HG03457 (cell line): ENCODE measurements around the gene MCOLN2.
"Not testable (repeated sequence)": the region's sequence is repeated elsewhere in the genome, so short reads cannot be mapped to it uniquely, and the experiment has no call there.

Source experiments
- ATAC-seq: cut with Tn5 transposase; IDR thresholded peaks from one replicate; pipeline ENCODE4 v1.9.1; 2021; ENCODE audit warnings: moderate number of reproducible peaks; ENCODE audit not compliant: unreplicated experiment

The MCOLN2 gene

DNA sequence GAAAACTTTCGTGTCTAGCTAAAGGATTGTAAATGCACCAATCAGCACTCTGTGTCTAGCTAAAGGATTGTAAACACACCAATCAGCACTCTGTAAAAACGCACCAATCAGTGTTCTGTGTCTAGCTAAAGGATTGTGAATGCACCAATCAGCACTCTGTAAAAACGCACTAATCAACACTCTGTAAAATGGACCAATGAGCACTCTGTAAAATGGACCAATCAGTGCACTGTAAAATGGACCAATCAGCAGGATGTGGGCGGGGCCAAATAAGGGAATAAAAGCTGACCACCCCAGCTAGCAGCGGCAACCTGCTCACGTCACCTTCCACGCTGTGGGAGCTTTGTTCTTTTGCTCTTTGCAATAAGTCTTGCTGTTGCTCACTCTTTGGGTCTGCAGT is 94.2 kb downstream of the MCOLN2 start:
- ATAC-seq, result not testable (repeated sequence)

DNA sequence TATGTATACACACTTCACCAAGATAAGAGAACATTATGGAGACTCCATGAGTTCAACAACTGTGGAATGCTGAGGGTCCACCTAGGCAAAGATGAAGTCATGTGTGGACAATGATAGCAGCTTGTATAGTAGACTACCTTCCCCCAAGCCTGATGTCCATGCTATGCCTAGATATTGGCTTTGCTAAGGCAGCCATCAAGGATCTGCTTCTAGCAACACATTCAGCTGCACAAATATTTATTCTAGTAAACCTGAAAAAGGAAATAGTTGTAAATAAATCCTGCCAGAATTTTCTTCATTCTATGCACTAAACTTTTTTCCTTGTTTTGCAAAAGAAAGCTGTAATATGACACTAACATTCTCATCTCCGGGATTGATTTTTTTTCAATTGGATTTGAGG is 96.9 kb downstream of the MCOLN2 start:
- ATAC-seq, result no peak

DNA sequence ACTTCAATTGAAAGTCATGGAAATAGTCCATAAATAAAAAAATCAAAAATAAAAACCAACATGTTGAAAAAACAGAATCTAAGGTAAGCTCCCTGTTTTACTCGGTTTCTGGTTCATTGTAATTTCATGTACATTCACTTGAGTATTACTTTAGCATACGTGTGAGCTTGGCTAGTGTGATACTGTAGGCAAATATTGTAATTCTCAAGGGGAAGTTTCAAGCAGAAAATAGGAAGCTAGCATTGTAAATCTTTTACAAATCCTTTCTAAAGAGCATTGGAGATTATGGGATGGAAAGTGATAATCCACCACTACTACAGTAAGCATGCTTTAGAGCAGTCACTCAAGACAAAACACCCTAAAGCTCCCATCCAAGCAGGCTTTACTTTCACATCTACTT is 100.6 kb downstream of the MCOLN2 start:
- no peak for ATAC-seq

DNA sequence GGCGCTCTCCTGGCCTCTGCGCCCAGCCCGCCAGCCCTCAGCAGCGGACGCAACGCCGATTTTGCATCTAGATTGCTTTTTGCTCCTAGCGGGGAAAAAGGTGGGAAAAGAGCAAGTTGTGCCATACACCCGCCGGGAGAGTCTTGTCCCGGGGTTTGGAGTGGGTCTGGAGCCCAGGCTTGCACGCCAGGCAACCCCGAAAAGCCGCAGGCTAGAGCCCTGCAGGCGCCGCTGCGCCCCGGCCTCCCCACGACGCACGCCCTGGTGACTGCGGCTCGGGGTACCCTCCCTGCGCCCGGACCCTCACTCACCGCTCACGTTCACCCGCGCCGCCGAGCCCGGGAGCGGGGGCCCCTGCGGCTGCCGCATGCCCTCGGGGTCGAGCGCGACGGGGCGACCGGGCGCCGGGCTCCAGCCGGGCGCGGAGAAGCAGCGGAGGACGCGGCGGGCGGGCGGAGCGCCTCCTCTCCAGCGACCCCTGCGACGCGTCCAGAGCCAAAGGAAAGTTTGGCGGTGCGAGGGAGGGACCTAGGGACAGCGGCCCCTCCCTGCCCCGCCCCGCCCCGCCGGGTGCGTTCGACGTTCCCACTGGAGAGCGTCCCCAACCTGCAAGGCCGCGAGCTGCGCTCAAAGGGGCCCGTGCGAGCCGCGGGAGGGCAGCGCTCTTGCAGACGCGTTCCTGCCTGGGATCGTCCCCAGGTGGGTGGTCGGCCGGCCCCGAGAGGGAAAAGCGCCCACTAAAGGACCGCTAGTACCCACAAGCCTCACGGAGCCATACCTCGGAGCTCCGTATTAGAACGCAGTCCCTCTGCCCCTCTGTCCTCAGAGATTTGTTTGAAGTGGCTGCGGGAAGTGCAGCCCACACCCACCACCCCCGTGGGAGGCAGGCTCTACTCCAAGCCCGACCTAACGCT is 104.0 kb downstream of the MCOLN2 start, which contains the start of gene LPAR3:
Gene LPAR3 (minus strand): TSS at position 502 of the 914 bp plus-strand sequence. CDS start 27,086 bp downstream, outside the sequence.
- ATAC-seq, result no peak

DNA sequence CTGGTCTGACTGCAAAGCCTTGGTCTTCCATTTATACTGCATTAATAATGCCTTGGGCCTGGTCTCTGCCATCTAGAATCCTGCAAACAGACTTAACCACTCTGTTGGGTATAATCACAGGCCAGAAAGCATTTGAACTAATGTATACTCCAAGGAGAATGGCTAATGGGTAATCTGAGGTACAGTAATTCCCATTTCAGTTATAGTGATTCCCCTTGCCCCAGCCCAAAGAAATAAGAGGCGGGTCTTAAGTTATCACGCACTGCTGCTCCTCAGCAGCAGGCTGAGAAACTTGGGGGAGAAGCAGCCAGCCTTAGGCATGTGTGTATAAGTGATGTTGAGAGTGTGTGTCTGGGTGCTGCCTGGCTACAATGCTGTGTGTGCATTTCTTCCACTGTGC is 106.3 kb downstream of the MCOLN2 start:
- no peak for ATAC-seq

DNA sequence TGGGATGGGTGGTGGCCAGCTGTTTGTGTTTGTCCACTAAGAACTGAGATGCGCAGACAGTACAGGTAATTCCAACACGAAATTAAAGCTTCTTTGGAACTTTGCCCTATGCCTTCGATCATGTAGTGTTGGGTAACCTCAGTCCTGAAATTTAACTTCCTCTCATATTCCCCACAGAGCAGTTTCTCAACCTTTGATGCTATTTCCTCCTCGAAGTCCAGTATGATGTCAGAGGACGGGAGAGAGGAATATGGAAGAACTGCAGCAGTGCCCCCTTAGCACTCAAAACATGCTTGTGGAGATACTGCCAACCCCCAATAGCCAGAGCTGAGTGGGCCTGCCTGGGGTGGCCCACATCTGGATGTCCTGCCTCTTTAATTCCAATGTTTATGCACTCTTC is 107.5 kb downstream of the MCOLN2 start:
- no peak for ATAC-seq

DNA sequence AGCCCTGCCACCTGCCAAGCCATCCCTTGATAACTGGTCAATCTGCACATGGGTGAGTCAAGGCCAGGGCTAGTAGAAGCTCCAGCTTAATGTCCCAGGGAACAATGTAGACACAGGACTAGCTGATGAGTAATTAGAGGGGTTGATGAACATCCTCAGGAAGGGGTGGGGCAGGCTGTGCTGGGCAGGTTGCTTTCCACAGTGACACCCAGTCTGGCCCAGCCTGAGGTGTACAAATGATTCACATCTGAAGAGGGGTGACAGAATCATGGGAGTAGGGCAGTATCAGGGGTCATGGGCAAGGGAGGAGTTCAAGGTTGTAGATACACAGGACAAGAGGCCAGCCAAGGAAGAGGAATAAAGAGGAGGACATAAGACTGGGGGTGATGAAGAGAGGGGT is 108.2 kb downstream of the MCOLN2 start:
- no peak for ATAC-seq

DNA sequence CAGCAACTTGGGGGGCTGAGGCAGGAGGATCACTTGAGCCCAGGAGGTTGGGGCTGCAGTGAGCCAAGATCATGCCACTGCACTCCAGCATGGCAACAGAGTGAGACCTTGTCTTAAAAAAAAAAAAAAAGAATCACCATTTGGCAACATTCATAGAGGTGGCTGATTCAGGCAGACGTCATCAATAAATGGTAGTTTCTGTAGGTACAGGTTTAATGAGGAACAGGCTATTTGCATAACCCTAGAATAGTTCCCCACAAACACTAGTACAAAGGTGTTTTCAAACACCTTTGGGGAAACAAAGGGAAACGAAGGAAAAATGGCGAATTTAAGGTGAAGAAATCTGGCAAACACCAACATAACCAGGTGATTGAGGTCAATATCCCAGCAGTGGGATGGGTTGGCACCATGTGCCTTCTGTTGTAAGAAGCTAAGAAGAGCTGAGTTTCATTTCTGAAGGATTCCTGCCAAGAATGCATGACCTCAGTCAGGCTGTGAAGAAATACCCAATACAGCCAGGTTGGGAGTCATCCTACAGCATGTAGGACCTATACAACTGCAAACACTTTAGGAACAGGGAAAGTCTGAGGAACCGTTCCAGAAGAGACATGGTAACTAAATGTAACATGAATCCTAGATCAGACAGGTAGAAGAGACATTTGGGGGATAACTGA is 109.5 kb downstream of the MCOLN2 start:
- no peak for ATAC-seq

DNA sequence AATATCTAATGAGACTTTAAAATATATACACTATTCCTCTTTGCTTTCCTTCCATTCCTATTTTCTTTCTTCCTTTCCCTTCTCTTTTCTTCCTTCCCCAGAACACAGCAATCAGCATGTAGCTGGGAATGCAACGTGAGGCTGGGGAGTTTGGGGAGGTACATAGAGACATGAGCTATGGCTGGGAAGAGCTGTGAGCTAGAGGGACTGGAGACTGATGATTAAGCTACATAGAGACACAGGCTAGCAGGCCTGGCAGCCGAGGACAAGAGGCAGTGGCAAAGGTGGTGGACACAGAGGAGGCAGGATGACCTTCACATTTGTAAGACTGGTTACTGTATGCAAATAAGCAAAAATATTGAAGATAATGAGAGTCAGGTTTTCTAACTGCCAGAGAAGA is 111.4 kb downstream of the MCOLN2 start:
- ATAC-seq, result no peak

DNA sequence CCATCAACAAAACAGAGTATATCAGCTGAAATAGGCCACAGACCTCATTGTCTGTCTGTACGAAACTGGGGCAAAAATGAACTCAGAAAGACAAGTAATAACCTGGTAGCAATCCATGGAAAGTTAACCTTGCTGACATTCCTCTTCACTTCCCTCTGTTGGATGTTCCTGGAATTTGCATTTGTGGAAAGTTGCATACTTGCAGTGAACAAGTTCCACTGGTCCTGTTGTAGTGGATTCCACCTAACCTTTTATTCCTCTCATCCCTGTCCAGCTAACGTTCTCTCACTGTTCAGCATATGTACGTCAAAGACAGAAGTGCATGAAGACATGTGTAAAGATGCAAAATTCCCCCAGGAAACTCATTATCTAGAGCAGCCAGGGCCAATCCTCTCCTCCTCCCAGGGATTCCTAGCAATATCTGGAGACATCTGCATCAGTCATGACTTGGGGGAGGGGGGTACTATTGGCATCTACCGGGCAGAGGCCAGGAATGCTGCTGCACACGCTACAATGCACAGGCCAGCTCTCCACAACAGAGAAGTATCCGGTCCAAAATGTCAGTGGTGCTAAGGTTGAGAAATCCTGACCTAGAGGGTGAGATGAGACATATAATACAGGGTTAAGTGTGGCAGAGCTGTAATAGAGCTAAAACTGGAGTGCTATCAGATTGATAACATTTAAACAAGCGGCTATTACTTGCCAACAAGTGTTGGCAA is 112.1 kb downstream of the MCOLN2 start:
- ATAC-seq, result no peak

DNA sequence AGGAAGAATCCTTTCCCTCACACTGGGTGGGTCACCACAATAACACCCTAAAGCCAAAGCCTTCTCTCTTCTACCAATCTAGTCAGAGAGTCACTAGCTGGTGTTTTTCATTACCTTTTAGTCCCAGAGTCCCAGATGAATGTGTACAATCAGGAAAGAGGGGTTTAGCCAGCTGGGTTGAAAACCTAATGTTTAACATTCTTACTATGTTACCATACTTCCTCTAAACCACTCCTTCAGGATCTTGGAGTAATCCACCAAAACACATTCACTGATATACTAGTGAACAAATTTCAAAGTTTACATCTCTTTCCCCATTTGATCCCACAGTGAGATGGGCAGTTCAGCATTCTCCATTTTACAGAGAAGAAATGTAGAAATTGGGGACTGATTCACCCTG is 113.6 kb downstream of the MCOLN2 start:
- no peak for ATAC-seq

DNA sequence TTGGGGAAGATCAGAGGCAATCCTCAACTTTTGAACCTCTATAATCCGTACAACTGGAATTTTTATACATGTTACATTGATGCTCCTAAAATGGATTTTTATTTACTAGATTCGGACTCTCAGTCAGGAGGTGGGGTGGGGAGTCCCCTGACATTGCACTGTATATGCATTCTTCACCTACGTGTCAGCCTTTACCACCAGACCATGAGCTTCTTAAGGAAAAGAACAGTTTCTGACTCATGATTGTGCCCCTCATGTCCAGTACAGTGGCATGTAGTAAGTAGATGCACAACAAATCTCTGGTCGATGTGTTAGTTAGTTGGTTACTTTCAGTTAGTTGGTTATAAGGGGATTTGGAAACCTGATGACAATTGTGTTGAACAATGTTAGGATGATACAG is 119.3 kb downstream of the MCOLN2 start:
- ATAC-seq, result no peak

DNA sequence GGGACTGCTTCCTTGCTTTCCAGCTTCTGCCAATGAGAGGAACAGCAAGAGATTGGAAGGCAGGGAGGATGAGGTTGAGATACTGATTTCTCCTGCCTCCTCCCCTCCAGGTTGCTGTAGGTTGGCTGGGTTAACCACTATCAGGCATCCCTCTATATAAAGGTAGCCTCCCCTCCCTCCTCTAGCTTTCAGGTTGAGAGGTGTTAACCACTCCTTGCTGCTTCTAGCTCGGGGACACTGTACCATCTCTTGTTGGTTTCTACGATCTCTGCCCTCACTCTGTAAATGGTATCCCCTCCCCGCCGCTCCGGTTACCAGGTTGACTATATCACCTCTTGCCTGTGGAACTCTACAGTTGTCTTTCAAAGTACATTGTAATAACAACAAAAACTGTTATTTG is 120.6 kb downstream of the MCOLN2 start:
- no peak for ATAC-seq
